HepG2 (cell line): Measurements from ENCODE around the gene KHK. TPM values are rescaled to one million over a fixed set of nuclear protein-coding genes. Genes with fewer than 3 reads are reported as not detected.
A peak's percentile ranks its signal among the peaks of the same experiment; 100 is the strongest.

Experiments used
- GABPA ChIP-seq, 2 experiments: IDR thresholded peaks; 2 replicates each; pipeline ENCODE4 v1.6.1; 2011 to 2016; ENCODE audit warnings: low read depth in 2 of 2, low read length in 1 of 2, missing biosample characterization in 1 of 2, missing genetic modification characterization in 1 of 2
- HCFC1 ChIP-seq: fragments of 150-350 bp; IDR thresholded peaks from 2 replicates; pipeline ENCODE4 v1.6.1; 2014; ENCODE audit warnings: low read depth, low read length
- JUND ChIP-seq: sonication (generic); formaldehyde crosslinking; IDR thresholded peaks from 2 replicates; pipeline ENCODE4 v1.8.0; 2022; ENCODE audit warnings: mild to moderate bottlenecking, missing genetic modification reagents
- MIXL1 ChIP-seq: IDR thresholded peaks from 2 replicates; pipeline ENCODE4 v1.6.1; 2016
- PAXIP1 ChIP-seq: sonication (generic); formaldehyde crosslinking; conservative IDR thresholded peaks from 2 replicates; pipeline ENCODE4 v1.4.0; 2020; ENCODE audit warnings: mild to moderate bottlenecking, missing genetic modification reagents, moderate library complexity
- RBAK ChIP-seq: sonication (generic); formaldehyde crosslinking; IDR thresholded peaks from 2 replicates; pipeline ENCODE4 v1.5.1; 2020; ENCODE audit warnings: mild to moderate bottlenecking, missing genetic modification reagents
- SATB2 ChIP-seq: sonication (generic); formaldehyde crosslinking; IDR thresholded peaks from 2 replicates; pipeline ENCODE4 v1.5.0; 2020; ENCODE audit warnings: missing genetic modification reagents
- SNAPC2 ChIP-seq: sonication (generic); formaldehyde crosslinking; IDR thresholded peaks from 2 replicates; pipeline ENCODE4 v1.8.1; 2022; ENCODE audit warnings: mild to moderate bottlenecking, missing genetic modification reagents
- TBP ChIP-seq: sonication (generic); formaldehyde crosslinking; IDR thresholded peaks from 2 replicates; pipeline ENCODE4 v1.5.0; 2020; ENCODE audit warnings: missing genetic modification reagents
- TOE1 ChIP-seq: sonication (generic); formaldehyde crosslinking; IDR thresholded peaks from 2 replicates; pipeline ENCODE4 v1.4.0; 2020; ENCODE audit warnings: mild to moderate bottlenecking, missing genetic modification reagents
- ZBTB10 ChIP-seq: sonication (generic); formaldehyde crosslinking; IDR thresholded peaks from 2 replicates; pipeline ENCODE4 v1.4.0; 2020; ENCODE audit warnings: missing genetic modification reagents, borderline replicate concordance
- ZBTB8A ChIP-seq: sonication (generic); formaldehyde crosslinking; IDR thresholded peaks from 2 replicates; pipeline ENCODE4 v1.4.0; 2020; ENCODE audit warnings: mild to moderate bottlenecking, low read depth, missing genetic modification reagents, borderline replicate concordance
- ZC3H13 ChIP-seq: sonication (generic); formaldehyde crosslinking; IDR thresholded peaks from 2 replicates; pipeline ENCODE4 v1.8.1; 2023; ENCODE audit warnings: mild to moderate bottlenecking, missing genetic modification reagents, moderate library complexity
- ZFP36L2 ChIP-seq: sonication (generic); formaldehyde crosslinking; IDR thresholded peaks from 2 replicates; pipeline ENCODE4 v1.4.0; 2020; ENCODE audit warnings: missing genetic modification reagents
- ZNF878 ChIP-seq: sonication (generic); formaldehyde crosslinking; IDR thresholded peaks from 2 replicates; pipeline ENCODE4 v1.8.1; 2023; ENCODE audit warnings: mild to moderate bottlenecking, missing genetic modification reagents, moderate library complexity
- ZNF891 ChIP-seq: sonication (generic); formaldehyde crosslinking; IDR thresholded peaks from 2 replicates; pipeline ENCODE4 v1.5.0; 2020; ENCODE audit warnings: mild to moderate bottlenecking, missing genetic modification reagents
- polyA plus RNA-seq, 8 experiments: library from polyadenylated mRNA; depleted of rRNA in 3 of 8; stranded (reverse) in 7 of 8; unstranded in 1 of 8; fragments of >200 nt; fragmentation: Illumina TruSeq in 4 of 8; extraction: Trizol in 4 of 8; gene quantifications; 2 replicates each; pipeline versions ENCODE4 v1.2.1 to v1.2.3, GENCODE V29; 2011 to 2016; ENCODE audit warnings: low read depth in 4 of 8, missing spikeins in 1 of 8, mixed read lengths in 1 of 8; ENCODE audit not compliant: insufficient read depth in 1 of 8
- total RNA-seq, 5 experiments: library from RNA; depleted of rRNA; stranded (reverse); fragments of >200 nt; fragmentation: Illumina TruSeq; extraction: Trizol; gene quantifications; 2 replicates each; pipeline ENCODE4 v1.2.3, GENCODE V29; 2016; ENCODE audit warnings: low read depth in 1 of 5
- TF ChIP-seq, protein P1 (sequence below): sonication (generic); formaldehyde crosslinking; IDR thresholded peaks from 2 replicates; pipeline ENCODE4 v1.4.0; 2020; ENCODE audit warnings: missing genetic modification reagents

Gene KHK
- total and polyA plus RNA-seq, 2 of the 13 experiments (the other 11 are each of a cell fraction or from before 2014, with no cell fraction given) = 40.9 to 99.2 TPM

DNA sequence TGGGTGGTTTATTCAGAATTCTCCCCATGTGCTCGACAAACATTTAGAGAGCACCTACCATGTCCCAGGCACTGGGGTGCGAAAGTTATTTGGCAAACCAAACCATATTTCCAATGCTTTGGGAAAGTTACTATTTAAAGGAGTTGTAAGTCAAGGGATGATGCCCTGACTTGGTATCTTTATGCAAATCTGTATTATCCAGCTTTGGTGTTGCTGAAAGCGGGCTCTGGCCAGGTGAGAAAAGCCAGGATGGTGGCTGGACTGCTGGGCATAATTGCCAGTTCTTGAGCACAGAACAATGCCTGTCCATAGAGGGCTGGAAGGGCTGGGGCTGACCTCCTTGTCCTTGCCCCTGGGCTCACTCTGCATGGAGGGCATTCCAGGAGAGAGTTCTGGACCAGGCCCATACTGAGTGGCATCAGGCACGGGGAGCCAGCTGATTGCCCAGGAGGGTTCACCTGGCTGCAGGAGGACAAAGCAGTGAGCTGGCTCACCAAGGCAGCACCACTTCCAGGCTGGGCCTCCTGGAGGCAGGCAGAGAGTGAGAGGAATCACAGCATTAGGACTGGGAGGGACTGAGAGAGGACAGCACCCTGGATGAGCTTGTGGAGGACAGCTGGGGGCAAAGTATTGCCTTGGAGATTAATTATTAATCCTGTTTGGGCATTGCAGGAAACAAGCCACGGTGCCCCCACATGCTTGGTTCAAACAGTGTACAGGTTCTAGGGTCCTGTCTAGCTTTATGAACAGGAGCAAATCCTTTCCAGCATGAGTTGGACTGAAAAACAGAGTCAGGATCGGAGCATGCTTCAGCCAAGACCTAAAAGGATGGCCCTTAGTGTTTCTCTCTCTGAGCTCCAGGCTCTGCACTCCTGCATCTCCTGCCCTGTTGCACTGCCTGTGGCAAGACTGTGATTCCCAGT, 7.1 kb downstream of the KHK start (continued):
- TF ChIP-seq HCFC1 (no peak), GABPA (IDR thresholded peaks at IDR 0.05; ENCODE audit: low read depth, low read length) (no peak), GABPA (CRISPR knock-in tag; IDR thresholded peaks at IDR 0.05; ENCODE audit: low read depth) (no peak; the same call in 1 of the 2 replicates), ZNF878 (CRISPR knock-in tag) (no peak; the same call in 1 of the 2 replicates), ZBTB8A (no peak), ZFP36L2 (CRISPR knock-in tag) (0 out of 2 replicates have a peak, but pooled peaks have one; percentile 21), ZBTB10 (no peak), TOE1 (CRISPR knock-in tag) (peak; percentile 75; the same call in 1 of the 2 replicates), SATB2 (CRISPR knock-in tag) (no peak), MIXL1 (CRISPR knock-in tag) (peak; percentile 96), PAXIP1 (CRISPR knock-in tag) (peak; percentile 98), RBAK (no peak), TBP (CRISPR knock-in tag) (0 out of 2 replicates have a peak, but pooled peaks have one; percentile 22), ZC3H13 (CRISPR knock-in tag) (peak; percentile 40; the same call in 1 of the 2 replicates), SNAPC2 (CRISPR knock-in tag) (peak; percentile 47; the same call in 1 of the 2 replicates), JUND (no peak), ZNF891 (CRISPR knock-in tag) (no peak)
- TF ChIP-seq, protein P1, sequence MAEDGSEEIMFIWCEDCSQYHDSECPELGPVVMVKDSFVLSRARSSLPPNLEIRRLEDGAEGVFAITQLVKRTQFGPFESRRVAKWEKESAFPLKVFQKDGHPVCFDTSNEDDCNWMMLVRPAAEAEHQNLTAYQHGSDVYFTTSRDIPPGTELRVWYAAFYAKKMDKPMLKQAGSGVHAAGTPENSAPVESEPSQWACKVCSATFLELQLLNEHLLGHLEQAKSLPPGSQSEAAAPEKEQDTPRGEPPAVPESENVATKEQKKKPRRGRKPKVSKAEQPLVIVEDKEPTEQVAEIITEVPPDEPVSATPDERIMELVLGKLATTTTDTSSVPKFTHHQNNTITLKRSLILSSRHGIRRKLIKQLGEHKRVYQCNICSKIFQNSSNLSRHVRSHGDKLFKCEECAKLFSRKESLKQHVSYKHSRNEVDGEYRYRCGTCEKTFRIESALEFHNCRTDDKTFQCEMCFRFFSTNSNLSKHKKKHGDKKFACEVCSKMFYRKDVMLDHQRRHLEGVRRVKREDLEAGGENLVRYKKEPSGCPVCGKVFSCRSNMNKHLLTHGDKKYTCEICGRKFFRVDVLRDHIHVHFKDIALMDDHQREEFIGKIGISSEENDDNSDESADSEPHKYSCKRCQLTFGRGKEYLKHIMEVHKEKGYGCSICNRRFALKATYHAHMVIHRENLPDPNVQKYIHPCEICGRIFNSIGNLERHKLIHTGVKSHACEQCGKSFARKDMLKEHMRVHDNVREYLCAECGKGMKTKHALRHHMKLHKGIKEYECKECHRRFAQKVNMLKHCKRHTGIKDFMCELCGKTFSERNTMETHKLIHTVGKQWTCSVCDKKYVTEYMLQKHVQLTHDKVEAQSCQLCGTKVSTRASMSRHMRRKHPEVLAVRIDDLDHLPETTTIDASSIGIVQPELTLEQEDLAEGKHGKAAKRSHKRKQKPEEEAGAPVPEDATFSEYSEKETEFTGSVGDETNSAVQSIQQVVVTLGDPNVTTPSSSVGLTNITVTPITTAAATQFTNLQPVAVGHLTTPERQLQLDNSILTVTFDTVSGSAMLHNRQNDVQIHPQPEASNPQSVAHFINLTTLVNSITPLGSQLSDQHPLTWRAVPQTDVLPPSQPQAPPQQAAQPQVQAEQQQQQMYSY (CRISPR knock-in tag) = no peak
